HPDE6-E6E7 (cell line): Measurements from ENCODE around the gene CORIN.
"Not testable (repeated sequence)": the region's sequence is repeated elsewhere in the genome, so short reads cannot be mapped to it uniquely, and the experiment has no call there.

ENCODE experiments used
- DNase-seq: peaks from one replicate; pipeline ENCODE4 v3.0.0; 2011; ENCODE audit warnings: missing footprints; ENCODE audit errors: extremely low spot score

CORIN gene

GRCh38 chr4:47774079-47774478 lies 63.8 kb downstream of the CORIN start:
- no peak for DNase-seq

GRCh38 chr4:47771020-47771419 lies 66.8 kb downstream of the CORIN start:
- no peak for DNase-seq

GRCh38 chr4:47767956-47768355 lies 69.9 kb downstream of the CORIN start:
- not testable (repeated sequence) for DNase-seq

- no peak for DNase-seq
Measured at GRCh38 chr4:47763279-47763678, 74.6 kb downstream of the CORIN start.

GRCh38 chr4:47762376-47763266 lies 75.2 kb downstream of the CORIN start:
- no peak for DNase-seq

GRCh38 chr4:47753316-47753715 lies 84.6 kb downstream of the CORIN start:
- not testable (repeated sequence) for DNase-seq

GRCh38 chr4:47752214-47752613 lies 85.7 kb downstream of the CORIN start:
- no peak for DNase-seq

GRCh38 chr4:47750788-47751187 lies 87.1 kb downstream of the CORIN start:
- no peak for DNase-seq

GRCh38 chr4:47749858-47750257 lies 88.0 kb downstream of the CORIN start:
- DNase-seq = no peak

GRCh38 chr4:47749060-47749459 lies 88.8 kb downstream of the CORIN start:
- no peak for DNase-seq

- no peak for DNase-seq
Measured at GRCh38 chr4:47747846-47748494, 89.9 kb downstream of the CORIN start.

GRCh38 chr4:47747211-47747610 lies 90.7 kb downstream of the CORIN start:
- no peak for DNase-seq

GRCh38 chr4:47746122-47746521 lies 91.7 kb downstream of the CORIN start:
- DNase-seq = no peak

- DNase-seq = no peak
Measured at GRCh38 chr4:47744843-47745382, 93.0 kb downstream of the CORIN start.

- DNase-seq = no peak
Measured at GRCh38 chr4:47744253-47744652, 93.6 kb downstream of the CORIN start.

GRCh38 chr4:47741200-47741599 lies 96.7 kb downstream of the CORIN start:
- DNase-seq = no peak

GRCh38 chr4:47737326-47737725 lies 100.5 kb downstream of the CORIN start:
- no peak for DNase-seq

- DNase-seq = no peak
Measured at GRCh38 chr4:47736555-47736954, 101.3 kb downstream of the CORIN start.

GRCh38 chr4:47736146-47736545 lies 101.7 kb downstream of the CORIN start:
- no peak for DNase-seq

- no peak for DNase-seq
Measured at GRCh38 chr4:47733302-47734175, 104.3 kb downstream of the CORIN start.

- no peak for DNase-seq
Measured at GRCh38 chr4:47731182-47731581, 106.7 kb downstream of the CORIN start.

GRCh38 chr4:47729131-47729680 lies 108.7 kb downstream of the CORIN start:
- no peak for DNase-seq
